Stimulated activated CD8-positive, alpha-beta memory T cell treated with anti-CD3 and anti-CD28 coated beads, Interleukin-4, amount 100 ng/mL, for 1 hour (primary cell): ENCODE data around the gene HINT3.
"Not testable (repeated sequence)": the region's sequence is repeated elsewhere in the genome, so short reads cannot be mapped to it uniquely, and the experiment has no call there.

Experiments used
- DNase-seq, 2 donors: peaks; one replicate each; pipeline ENCODE4 v3.0.0-alpha.2; 2020; ENCODE audit warnings: low read depth in 2 of 2, low spot score in 1 of 2

HINT3 gene

DNA sequence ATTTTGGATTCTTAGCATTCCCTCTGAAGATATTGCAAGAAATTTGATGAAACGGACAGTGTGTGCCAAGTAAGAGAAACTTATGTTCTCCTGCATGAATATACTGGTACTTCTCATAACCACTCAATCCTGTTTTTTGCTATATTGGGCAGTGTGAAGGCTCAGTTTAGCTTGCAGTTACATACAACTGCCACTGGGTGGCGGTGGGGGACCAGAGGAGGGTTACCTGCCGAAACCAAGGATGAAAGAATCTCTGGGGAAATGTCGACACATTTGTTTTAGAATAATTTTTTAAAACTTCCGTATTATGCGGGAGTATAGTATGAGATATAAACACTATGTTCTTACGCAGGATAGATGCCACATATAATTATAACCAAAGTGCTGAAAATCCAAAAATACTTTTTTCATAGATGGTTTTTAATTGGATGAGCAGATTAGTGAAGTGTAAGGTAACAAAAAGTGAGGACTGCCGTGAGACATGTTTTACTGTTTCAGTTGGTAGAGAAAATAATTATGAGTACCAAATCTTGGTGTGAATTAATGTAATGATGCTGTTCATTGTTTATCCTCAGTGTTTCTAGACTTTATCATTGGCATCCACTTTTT lies 39.5 kb downstream of the HINT3 start:
- peak; percentile 23 to 42 for DNase-seq

DNA sequence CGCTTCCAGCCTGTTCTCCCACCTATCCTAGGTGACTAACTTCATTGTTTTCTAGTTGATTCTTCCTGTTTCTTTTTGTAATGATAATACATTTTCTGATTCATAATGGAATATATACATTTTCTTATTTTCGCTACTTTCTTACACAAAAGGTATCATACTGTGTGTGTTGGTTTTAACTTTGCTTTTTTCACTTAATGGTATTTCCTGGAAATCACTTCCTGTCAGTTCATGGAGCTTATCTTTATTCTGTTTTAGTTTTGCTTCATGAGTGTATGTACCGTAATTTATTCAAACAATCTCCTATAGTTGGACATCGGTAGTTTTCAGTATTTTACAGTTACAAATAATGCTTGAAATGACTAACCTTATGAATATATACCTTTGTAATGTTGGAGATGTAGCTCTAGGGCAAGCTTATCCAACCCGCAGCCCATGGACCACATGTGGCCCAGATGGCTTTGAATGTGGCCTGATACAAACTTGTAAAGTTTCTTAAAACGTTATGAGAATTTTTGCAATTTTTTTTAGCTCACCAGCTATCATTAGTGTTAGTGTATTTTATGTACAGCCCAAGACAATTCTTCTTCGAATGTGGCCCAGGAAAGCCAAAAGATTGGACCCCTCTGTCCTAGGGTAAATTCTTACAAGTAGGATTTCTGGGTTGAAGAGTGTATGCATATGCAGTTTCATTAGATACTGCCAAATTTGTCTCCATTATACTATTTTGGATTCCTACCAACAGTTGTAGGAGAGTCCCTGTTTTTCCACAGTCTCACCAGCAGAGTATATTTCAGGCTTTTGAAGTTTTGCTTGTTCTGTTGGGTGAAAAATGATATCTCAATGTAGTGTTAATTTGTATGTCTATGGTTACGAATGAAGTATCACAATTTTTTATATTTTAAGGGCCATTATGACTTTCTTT lies 46.4 kb downstream of the HINT3 start:
- no peak for DNase-seq

DNA sequence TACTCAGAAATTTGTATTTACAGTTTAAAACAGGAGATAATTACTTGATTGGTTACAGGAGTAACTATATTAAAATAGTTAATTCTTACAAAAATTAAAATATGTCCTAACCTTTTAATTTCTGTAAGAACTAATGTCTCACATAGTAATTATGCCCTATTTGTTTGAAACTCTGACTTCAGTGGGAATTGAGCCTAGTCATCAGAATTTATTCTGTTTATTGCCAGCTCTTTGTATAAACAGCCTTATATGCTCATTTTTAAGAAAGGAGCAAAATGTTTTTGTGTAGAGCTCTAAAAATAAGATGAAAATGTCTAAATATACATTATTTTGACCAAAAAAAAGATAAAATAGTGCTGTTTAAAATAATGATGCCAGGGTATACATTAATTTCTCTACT lies 51.2 kb downstream of the HINT3 start:
- DNase-seq: no peak

DNA sequence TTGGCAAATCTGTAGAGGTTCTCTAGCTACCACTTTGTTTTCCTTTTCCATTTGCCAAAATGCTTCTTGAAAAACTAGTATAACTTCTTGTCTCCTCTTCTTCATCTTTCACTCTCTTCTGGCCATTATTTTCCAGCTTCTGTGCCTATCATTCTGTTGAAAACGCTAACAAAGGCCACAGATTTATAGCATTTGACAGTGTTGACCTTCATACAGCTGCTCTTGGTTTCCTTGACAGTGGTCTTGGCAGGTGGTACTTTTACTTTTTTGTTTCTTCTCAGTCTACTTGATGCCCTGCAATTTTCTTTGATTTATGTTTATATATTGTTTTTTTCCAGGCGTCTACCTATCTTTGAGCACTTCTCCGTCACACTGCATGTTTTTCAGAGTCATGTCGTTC lies 53.5 kb downstream of the HINT3 start:
- DNase-seq: no peak

- no peak for DNase-seq
These were observed 59.3 kb downstream of the HINT3 start for GRCh38 chr6:126015863-126016262.

DNA sequence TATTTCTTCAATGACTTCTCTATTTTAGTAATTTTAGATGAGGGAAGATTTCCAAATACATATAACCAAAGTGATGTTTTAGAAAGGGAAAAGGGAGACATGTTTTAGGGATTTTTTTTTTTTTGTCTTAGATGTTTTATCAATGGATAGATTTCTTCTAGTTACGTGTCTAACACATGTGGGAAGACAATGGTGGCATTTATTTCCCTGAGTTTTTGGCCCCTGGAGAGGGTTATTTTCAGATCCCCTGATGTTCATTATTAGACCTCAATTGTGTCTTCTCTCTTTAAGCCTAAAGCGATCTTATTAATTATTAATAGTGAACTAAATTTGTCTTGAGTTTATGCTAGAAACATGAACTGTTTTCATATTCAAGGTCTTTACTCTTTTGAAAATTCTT lies 60.0 kb downstream of the HINT3 start:
- DNase-seq: no peak

- DNase-seq: no peak
These were observed 61.1 kb downstream of the HINT3 start for GRCh38 chr6:126017668-126018067.

DNA sequence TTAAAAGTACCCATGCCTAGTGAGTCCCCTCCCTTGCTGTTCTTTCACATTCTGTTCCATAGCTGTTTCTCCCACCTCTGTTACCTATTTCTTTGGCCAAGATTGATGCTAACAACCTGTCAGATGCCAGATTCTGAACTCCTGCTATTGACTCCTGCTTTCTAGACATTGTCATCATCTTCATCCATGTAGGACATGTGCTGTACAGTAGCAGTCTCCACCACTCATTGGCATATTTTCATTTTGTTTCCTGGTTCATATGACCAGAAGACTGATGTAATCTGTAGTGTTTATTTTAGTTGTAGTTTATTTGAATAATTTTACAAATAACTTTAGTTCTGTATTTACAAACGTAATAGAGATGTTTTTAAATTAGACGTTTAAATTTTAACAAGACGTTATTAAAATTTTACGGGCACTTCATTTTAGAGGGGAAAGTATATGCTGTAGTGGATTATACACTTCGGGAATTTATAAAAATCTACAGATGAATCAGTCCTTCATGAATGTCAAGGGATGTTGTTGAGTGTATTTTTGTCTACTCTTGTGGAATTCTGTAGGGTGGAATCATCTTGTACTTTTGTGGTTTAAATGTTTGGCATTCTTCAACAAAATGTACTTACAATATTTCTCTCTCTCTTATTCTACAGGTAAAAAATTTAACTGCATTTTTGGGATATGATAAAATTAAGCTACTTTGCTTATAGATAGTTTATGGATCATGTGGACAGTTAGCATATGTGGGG lies 63.9 kb downstream of the HINT3 start:
- no peak for DNase-seq

GRCh38 chr6:126023474-126023873 lies 66.9 kb downstream of the HINT3 start:
- not testable (repeated sequence) for DNase-seq

- DNase-seq: no peak
These were observed 69.4 kb downstream of the HINT3 start for GRCh38 chr6:126026001-126026400.

DNA sequence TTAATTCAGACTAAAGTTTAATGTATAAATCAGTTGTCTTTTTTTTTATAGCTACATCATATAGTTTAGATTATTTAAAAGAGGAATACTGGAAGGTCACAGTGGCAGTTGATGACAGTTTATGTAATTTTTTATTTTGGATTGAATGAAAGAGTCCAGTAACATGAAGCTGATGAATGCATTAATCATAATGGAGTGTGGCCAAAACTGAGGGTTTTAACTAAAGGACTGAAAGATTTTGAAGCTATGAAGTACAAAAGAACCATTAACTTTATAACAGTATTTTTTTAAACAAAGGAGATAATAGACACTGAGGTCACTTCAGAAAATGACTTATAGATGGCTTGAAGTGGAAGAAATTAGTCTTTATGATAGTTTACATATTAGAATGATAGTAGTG lies 71.0 kb downstream of the HINT3 start:
- DNase-seq: no peak
